ENCODE data around the gene VRK1. TPM values are rescaled to one million over a fixed set of nuclear protein-coding genes. Genes with fewer than 3 reads are reported as not detected.

Gene VRK1
- total and polyA plus RNA-seq, 2 of the 4 experiments (the other 2 are of a cell fraction), result 14.2 to 19.9 TPM

GRCh38 chr14:96902004-96902403, 104.8 kb downstream of the VRK1 start:
- 56% methylated on average over 1 of the region's 3 CpGs; no CpG with 5 or more reads in 1 of the 2 experiments for WGBS, 2 experiments (ENCODE audit: extremely low coverage in 2 of 2, insufficient read length in 1 of 2)
- Histone ChIP-seq H3K9ac (ENCODE audit: low read depth, low read length) (no peak overlapping the region), H2AK5ac (ENCODE audit: low read depth, low read length) (no peak overlapping the region), H3K4me1 (ENCODE audit: control insufficient read depth, insufficient read depth, low read length) (peaks cover 2% of the 10 kb centered on the region; the same call in 1 of the 2 replicates), H2AFZ (replicated peaks; ENCODE audit: low read length, poor library complexity) (no peak overlapping the region), H3K27ac (ENCODE audit: insufficient read depth, low read length) (no peak overlapping the region), H2BK20ac (ENCODE audit: low read depth, low read length) (no peak overlapping the region), H2BK120ac (ENCODE audit: low read depth, low read length) (no peak overlapping the region), H3K18ac (ENCODE audit: low read depth, low read length) (no peak overlapping the region), H2AK9ac (replicated peaks; ENCODE audit: low read depth, low read length, poor library complexity) (no peak overlapping the region), H2BK5ac (ENCODE audit: low read depth, low read length, poor library complexity, severe bottlenecking) (no peak overlapping the region), H4K5ac (ENCODE audit: low read depth, low read length) (no peak overlapping the region), H2BK15ac (ENCODE audit: low read depth, low read length) (no peak overlapping the region), H3K36me3 (ENCODE audit: control insufficient read depth, insufficient read depth, low read length) (no peaks in the 10 kb centered on the region), H3K4me3 (ENCODE audit: insufficient read depth, low read depth, low read length) (no peak overlapping the region), H3K9me3 (ENCODE audit: control insufficient read depth, insufficient read depth, low read length) (no peaks in the 10 kb centered on the region), H3K23ac (ENCODE audit: low read depth, low read length) (no peak overlapping the region), H3K27me3 (ENCODE audit: control insufficient read depth, insufficient read depth, low read length) (no peaks in the 10 kb centered on the region), H4K8ac (ENCODE audit: low read depth in 2 of 2, low read length in 2 of 2) (no peak overlapping the region), H3K4ac (ENCODE audit: low read depth, low read length) (no peak overlapping the region), H4K91ac (ENCODE audit: insufficient read depth, low read depth, low read length) (no peak overlapping the region), H3K56ac (ENCODE audit: extremely low read depth, insufficient read depth, low read length) (no peak overlapping the region), H3K4me2 (ENCODE audit: low read depth, low read length) (no peak overlapping the region), H4K20me1 (ENCODE audit: insufficient read depth, low read length) (no peaks in the 10 kb centered on the region), H3K9me1 (ENCODE audit: insufficient read depth, low read length) (no peaks in the 10 kb centered on the region), H3K14ac (replicated peaks; ENCODE audit: low read depth, low read length) (no peak overlapping the region), H3K79me1 (ENCODE audit: low read depth in 1 of 2, low read length in 2 of 2) (no peaks in the 10 kb centered on the region)
- POLR2A ChIA-PET (ENCODE audit: unreplicated experiment), result no interaction called here
- in situ Hi-C loops (cut with MboI; ENCODE audit: low sequenced_read_pairs), result no loop called here
- dilution Hi-C loops (cut with HindIII; ENCODE audit: low sequenced_read_pairs, unreplicated experiment), result no loop called here
- intact Hi-C loops (cut with micrococcal nuclease), result no loop called here
- CTCF ChIA-PET, result interaction anchor here (0.7 kb wide), 1 partner anchor 1243 kb away, joined by 3 read pairs; no protein-coding TSS in a partner anchor
- BruUV-seq (replicated peaks), result no TSS peak
- TF ChIP-seq POLR2A (IDR thresholded peaks at IDR 0.05; ENCODE audit: low read depth, low read length) (no peak), MXI1 (IDR thresholded peaks at IDR 0.05; ENCODE audit: borderline replicate concordance, low read depth, low read length) (no peak), RFX5 (IDR thresholded peaks at IDR 0.05; ENCODE audit: low read depth, low read length) (no peak), MAFK (IDR thresholded peaks at IDR 0.05; ENCODE audit: low read depth, low read length) (no peak), NFE2L2 (IDR thresholded peaks at IDR 0.05; ENCODE audit: low read depth, low read length) (no peak), RAD21 (IDR thresholded peaks at IDR 0.05; ENCODE audit: low read length) (no peak), FOS (IDR thresholded peaks at IDR 0.05; ENCODE audit: low read depth, low read length) (no peak), USF2 (IDR thresholded peaks at IDR 0.05; ENCODE audit: low read depth, low read length) (no peak), ELK1 (IDR thresholded peaks at IDR 0.05; ENCODE audit: borderline replicate concordance, low read depth, low read length) (no peak), RCOR1 (IDR thresholded peaks at IDR 0.05; ENCODE audit: insufficient replicate concordance, low read length) (no peak), CHD1 (IDR thresholded peaks at IDR 0.05; ENCODE audit: low read depth, low read length) (no peak), CEBPB (IDR thresholded peaks at IDR 0.05; ENCODE audit: low read depth, low read length) (no peak), BHLHE40 (IDR thresholded peaks at IDR 0.05; ENCODE audit: low read depth, low read length) (no peak), CTCF (conservative IDR thresholded peaks at IDR 0.05; ENCODE audit: low read depth, low read length) (no peak), MAZ (IDR thresholded peaks at IDR 0.05; ENCODE audit: borderline replicate concordance, low read depth, low read length) (no peak), SMC3 (IDR thresholded peaks at IDR 0.05; ENCODE audit: low read depth, low read length) (no peak)
- ATAC-seq (ENCODE audit: low read depth) (no peak), DNase-seq (no peak)
